HS-5 (cell line): ENCODE results near the gene NLRP7.
"Not testable (repeated sequence)": the region's sequence is repeated elsewhere in the genome, so short reads cannot be mapped to it uniquely, and the experiment has no call there.

Source experiments
- DNase-seq: peaks from one replicate; pipeline ENCODE4 v3.0.0-alpha.2; 2012; ENCODE audit warnings: low read depth

NLRP7 gene

DNA sequence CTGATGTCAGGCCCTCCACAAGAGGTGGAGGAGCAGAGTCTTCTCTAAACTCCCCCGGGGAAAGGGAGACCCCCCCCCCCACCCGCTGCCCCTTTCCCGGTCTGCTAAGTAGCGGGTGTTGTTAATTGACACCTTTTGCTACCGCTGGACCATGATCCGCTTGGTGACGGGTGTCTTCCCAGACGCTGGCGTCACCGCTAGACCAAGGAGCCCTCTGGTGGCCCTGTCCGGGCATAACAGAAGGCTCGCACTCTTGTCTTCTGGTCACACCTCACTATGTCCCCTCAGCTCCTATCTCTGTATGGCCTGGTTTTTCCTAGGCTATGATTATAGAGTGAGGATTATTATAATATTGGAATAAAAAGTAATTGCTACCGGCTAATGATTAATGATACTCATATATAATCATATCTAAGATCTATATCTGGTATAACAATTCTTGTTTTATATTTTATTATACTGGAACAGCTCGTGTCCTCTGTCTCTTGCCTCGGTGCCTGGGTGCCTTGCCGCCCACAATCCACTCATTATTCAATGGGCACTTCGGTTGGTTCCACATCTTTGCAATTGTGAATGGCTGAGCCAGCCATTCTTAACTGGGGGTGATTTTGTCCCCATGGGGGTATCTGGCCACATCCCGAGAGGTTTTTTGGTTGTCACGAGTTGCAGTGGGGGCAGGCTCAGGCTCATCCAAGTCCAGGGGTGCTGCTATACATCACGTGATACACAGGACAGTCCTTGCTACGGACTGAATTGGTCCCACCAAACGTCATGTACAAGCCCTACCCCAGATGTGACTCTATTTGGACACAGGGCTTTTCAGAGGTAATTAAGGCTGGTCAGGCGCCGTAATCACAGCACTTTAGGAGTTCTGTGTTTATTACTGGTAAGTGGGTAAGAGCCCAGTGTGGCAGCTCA lies 27.4 kb downstream of the NLRP7 start:
- not testable (repeated sequence) for DNase-seq

DNA sequence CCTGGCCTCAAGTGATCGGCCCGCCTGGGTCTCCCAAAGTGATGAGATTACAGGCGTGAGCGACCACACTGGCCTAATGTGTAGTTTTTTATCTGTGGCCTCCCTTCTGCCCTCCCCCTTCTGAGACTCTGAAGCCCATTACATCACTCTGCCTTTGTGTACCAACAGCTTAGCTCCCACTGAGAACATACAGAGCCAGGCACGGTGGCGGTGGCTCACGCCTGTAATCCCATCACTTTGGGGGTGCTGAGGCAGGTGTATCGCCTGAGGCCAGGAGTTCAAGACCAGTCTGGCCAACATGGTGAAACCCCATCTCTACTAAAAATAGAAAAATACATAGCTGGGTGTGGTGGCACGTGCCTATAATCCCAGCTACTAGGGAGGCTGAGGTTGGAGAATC lies 28.8 kb downstream of the NLRP7 start:
- DNase-seq, result no peak

DNA sequence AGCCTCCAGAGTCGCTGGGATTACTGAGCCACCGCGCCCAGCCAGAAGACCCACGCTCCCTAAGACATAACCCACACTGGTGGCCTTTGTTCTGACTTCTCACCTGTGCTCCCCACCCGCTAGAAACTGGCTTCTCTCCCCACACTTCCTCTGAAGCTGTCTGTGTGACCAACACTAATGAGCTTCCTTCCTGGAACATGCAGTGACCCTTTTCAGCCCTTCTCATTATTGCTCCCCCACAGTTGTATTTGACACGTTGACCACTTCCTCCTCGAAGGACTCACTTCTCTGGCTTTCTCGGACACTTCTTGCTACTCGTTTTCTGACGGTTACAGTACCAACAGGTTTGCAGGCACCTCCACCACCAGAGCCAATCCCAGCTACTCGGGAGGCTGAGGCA lies 30.5 kb downstream of the NLRP7 start:
- DNase-seq, result no peak

DNA sequence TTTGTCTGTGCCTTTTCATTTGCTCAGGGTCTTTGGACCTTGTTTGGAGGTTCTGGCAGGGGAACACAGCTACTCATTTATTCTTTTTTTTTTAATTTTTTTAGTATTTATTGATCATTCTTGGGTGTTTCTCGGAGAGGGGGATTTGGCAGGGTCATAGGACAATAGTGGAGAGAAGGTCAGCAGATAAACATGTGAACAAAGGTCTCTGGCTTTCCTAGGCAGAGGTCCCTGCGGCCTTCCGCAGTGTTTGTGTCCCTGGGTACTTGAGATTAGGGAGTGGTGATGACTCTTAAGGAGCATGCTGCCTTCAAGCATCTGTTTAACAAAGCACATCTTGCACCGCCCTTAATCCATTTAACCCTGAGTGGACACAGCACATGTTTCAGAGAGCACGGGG lies 39.4 kb downstream of the NLRP7 start:
- not testable (repeated sequence) for DNase-seq

DNA sequence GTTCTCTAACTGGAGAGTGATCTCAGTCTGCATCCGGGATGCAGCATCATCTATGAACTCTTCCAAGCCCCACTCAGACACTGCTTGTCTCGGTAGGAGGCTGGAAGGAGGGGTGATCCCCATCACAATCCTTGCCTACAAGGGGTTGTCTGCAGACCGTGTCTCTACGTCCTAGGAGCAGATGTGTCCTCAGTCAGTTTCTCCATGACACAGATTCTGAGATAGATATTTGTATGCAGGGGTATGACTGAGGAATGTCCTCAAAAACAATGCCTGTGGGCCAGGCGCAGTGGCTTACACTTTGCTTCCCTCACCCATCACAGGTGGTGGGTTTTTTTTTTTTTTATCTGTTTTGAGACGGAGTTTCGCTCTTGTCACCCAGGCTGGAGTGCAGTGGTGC lies 40.5 kb downstream of the NLRP7 start:
- no peak for DNase-seq

DNA sequence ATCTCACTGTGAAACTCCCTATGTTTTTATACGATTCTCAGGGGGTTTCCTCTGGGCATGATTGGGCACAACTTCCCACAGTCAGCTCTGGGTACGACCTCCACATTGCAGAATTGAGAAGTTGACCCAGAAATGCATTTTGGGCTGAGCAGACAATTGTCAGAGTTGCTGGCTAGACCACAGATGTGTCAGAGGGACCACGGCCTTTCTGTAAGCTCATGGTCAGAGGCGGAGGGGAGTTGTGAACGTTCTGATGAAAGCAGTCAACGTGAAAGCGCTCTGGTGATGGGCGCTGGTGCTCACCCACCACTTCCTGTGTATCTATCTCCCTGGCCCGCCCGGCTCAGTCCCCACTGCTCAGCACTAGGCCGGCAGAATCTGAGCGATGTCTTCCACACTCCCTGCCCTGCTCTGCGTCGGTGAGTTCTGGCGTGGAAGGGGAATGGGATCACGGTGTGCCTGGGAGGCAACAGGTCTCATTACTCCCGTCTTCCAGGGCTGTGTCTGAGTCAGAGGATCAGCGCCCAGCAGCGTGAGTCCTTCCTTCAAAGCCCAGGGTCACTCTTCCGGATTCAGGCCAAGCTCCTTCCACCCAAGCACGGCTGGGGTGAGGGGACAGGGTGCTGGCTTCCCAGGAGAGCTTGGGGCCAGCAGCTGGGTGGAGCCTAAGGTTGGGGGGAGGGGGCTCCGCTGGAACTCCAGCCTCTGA lies 41.4 kb downstream of the NLRP7 start, which contains the start of gene NCR1:
TSS of gene NCR1 (plus strand) at position 346 of the 709 bp plus-strand sequence. CDS start at position 386, 40 bp downstream.
- no peak for DNase-seq

DNA sequence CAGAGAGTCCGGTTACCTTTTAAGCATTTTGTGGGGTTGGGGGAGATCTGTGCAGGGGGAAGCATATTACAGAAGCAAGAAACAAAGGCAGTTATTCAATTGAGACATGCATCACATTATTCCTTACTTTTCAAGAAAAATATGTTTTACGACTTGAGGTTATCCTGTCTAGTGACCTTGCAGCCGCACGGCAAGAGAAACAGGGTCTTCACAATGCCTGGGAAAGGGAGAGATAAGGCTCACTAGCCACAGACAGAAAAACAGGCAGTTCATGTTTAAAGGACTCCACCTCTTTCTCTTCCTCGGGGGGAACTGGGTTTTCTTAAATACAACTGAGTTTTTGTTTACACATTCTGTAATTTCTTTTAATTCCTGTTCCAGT lies 41.9 kb downstream of the NLRP7 start:
- no peak for DNase-seq

DNA sequence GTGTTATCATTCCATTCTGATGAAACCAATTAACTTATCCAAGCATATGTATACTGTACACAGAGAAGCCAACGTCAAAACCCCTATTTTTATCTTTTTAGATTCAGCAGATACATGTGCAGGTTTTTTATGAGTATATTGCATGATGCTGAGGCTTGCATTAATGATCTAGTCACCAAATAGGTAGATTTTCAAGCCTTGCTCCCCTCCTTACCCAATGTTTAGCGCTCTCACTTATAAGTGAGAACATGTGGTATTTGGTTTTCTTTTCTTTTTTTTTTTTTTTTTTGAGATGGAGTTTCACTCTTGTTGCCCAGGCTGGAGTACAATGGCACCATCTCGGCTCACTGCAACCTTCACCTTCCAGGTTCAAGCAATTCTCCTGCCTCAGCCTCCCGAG lies 43.1 kb downstream of the NLRP7 start:
- not testable (repeated sequence) for DNase-seq

DNA sequence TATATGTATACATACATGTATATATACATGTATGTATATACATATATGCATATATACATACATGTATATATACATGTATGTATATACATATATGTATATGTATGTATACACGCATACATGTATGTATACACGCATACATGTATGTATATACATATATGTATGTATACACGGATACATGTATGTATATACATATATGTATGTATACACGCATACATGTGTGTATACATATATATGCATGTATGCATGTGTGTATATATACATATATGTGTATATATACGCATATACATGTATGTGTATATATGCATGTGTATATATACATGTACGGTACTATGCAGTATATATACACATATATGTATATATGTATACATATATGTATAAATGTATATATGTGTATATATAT lies 44.0 kb downstream of the NLRP7 start:
- no peak for DNase-seq

DNA sequence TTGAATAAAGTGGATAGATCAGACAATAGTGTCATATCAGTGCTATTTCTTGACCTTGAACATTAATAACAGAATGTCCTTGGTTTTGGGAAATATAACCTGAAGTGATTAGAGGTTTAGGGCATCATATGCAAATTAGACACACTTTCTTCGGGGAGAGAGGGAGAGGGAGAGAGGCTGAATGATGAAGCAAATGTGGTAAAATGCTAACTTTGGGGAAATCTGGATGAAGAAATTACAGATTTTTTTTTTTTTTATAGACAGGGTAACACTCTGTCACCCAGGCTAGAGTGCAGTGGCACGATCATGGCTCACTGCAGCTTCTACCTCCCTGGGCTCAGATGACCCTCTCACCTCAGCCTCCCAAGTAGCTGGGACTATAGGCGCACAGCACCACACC lies 45.3 kb downstream of the NLRP7 start:
- no peak for DNase-seq

DNA sequence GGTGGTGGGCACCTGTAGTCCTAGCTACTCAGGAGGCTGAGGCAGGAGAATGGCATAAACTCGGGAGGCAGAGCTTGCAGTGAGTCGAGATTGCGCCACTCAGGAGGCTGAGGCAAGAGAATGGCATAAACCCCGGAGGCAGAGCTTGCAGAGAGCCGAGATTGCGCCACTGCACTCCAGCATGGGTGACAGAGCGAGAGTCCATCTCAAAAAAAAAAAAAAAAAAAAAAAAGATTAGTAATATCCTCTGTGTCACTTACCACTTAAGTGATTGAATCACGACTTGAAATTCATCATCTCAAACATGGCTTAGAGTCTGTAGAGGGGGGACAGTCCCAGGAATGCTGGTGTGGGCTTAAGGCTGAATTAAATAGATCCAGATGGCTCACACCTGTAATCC lies 46.2 kb downstream of the NLRP7 start:
- DNase-seq, result peak; percentile 46

DNA sequence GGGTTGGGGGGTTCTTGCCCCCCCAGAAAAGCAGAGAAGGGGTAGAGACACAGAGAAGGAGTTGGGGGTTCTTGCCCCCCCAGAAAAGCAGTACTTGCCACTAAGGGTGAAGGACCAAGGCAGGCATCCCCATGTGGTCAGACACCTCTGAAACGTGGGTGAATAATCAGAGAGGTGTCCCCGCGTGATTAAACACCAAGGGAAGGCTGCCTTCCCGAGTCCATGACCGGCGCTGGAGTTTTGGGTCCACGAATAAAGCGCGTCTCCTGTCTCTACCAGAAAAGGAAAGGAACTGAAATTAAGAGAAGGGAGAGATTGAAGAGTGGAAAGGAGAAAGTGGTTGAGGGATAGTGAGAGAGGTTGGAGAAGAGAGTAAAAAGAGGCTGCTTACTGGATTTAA lies 47.7 kb downstream of the NLRP7 start:
- DNase-seq, result not testable (repeated sequence)

DNA sequence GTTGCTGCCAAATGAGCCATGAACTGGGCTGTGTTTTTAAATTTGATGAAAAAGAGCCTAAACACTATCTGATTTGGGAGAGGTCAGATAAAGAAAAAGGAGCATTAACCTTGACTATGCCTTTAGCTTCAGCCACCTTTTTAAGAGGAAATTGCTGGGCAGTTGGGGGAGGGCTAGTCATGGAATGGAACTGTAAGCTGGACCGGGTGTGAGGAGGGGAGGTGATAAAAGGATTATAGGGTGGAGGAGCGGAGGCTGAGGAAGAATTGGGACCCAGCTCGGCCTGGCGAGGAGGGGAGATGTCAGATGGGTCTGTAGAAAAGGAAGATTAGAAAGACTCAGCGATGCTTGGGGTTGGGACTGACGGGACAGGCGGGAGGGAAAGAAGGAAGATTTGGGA lies 48.6 kb downstream of the NLRP7 start:
- not testable (repeated sequence) for DNase-seq

DNA sequence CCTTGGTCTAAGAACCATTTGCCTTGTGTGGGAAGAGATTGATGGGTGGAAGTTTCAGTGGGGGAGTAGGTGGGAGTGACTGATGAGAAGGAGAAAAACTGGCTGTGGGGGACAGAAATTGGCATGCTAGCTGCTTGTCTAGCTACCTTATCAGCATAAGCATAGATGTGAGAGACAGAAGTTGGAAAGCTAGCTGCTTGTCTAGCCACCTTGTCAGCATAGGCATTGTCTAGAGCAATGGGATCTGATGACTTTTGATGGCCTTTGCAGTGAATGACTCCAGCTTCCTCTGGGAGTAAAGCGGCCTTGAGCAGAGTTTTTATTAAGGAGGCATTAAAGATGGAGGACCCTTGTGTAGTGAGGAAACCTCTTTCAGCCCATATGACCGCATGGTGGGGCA lies 51.3 kb downstream of the NLRP7 start:
- no peak for DNase-seq

DNA sequence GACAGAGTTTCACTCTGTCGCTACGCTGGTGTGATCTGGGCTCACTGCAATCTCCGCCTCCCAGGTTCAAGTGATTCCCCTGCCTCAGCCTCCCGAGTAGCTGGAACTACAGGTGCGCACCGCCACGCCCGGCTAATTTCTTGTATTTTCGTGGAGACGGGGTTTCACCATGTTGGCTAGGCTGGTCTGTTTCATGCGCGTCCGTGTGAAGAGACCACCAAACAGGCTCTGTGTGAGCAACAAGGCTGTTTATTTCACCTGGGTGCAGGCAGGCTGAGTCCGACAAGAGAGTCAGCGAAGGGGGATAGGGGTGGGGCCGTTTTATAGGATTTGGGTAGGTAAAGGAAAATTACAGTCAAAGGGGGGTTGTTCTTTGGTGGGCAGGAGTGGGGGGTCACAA lies 53.2 kb downstream of the NLRP7 start:
- not testable (repeated sequence) for DNase-seq

DNA sequence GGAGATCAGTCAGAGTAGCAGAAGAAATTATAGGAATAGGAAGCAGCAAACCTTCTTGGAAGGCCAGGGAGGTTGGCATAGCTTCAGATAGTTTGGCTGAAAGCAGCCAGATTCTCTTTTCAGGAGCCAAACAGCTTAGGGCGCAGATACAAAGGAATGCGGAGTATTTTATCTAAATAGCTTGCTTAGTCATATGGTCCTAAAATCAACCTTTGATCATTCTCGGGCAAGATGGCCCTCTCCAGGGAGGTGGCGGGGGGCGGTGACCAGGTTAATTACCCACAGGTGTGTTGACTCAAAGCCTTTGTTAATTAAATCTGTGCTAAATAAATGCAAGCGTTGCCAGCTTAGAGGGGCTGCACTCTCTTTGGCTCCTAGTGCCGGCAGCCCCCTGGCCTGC lies 53.9 kb downstream of the NLRP7 start:
- no peak for DNase-seq

DNA sequence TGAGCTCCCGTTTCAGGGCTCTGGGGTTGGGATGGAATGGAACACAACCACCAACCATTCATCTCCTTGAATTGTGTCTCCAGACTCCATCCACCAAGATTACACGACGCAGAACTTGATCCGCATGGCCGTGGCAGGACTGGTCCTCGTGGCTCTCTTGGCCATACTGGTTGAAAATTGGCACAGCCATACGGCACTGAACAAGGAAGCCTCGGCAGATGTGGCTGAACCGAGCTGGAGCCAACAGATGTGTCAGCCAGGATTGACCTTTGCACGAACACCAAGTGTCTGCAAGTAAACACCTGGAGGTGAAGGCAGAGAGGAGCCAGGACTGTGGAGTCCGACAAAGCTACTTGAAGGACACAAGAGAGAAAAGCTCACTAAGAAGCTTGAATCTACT lies 57.8 kb downstream of the NLRP7 start:
- DNase-seq, result no peak

DNA sequence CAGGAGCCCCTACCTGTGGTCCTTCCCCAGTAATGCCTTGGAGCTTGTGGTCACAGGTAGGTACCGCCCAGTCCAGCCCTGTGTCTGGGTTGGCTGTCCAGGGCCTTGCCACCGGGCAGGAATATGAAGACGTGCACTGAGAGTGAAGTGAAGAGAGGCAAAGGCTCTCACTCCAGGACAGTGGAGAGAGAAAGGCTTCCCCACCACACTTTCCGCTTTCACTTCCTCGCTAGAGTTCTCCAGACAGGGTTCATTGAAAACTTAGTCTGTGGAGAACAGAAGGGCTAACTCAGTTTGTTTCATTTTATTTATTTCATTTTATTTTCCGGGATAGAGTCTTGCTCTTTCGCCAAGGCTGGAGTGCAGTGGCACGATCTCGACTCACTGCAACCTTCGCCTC lies 59.1 kb downstream of the NLRP7 start:
- DNase-seq, result no peak

DNA sequence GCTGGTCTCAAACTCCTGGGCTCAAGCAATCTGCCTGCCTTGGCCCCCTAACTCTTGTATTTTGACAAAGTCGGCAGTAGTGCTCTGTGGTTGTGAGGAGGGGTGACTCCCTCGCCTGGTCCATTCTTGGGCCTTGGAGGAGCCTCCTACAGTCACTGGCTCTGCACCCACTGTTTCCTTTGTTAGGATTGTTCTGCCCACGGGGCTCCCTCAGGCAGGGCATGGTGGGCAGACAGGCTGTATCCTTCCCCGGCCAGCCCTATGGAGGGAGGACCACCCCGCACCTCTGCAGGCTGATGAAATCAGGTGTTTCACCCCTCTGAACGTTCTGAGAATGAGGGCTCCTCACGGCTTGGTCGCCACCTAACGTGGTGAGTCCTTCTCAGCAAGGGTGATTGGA lies 64.1 kb downstream of the NLRP7 start:
- no peak for DNase-seq

DNA sequence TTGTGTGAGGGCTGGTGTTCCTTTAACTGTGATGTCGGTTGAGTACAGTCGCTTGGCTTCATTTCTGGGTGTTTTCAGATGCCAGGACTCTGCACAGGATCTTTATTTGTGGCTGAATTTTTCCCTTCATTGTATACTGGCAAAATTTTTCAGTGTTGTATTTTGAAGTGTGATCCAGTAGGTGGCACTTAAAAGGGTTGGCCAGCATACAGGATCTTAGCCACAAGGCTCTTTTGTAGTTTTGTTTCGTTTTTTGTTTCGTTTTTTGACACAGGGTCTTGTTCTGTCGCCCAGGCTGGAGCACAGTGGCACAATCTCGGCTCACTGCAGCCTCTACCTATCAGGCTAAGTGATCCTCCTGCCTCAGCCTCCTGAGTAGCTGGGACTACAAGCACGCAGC lies 64.6 kb downstream of the NLRP7 start:
- no peak for DNase-seq

DNA sequence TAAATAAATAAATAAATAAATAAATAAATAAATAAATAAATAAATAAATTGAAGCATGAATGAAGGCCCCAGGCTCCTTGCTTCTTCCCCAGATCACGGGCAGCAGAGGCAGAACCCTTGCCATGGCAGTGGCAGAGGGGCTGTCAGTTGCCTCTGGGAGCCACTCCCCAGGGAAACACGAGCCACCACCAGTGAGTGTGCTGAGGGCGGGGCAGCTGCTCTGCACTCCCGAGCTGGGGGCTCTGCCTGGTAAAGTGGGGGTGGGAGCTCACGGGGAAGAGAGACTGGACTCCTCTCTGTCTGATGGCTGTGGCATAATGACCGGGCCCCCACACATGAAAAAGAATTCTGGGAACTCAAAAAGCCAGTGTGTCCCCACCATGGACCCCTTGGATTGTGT lies 65.4 kb downstream of the NLRP7 start:
- no peak for DNase-seq

DNA sequence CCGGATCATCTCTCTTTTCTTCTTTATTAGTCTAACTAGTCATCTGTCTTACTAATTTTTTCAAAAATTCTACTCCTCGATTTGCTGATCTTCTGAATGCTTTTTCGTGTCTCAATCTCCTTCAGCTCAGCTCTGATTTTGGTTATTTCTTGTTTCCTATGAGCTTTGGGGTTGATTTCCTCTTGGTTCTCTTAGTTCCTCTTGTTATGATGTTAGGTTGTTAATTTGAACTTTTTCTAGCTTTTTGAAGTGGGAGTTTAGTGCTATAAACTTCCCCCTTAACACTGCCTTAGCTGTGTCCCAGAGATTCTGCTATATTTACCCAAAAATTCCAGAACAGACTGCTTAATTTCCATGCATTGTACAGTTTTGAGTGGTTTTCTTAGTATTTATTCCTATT lies 69.9 kb downstream of the NLRP7 start:
- no peak for DNase-seq

DNA sequence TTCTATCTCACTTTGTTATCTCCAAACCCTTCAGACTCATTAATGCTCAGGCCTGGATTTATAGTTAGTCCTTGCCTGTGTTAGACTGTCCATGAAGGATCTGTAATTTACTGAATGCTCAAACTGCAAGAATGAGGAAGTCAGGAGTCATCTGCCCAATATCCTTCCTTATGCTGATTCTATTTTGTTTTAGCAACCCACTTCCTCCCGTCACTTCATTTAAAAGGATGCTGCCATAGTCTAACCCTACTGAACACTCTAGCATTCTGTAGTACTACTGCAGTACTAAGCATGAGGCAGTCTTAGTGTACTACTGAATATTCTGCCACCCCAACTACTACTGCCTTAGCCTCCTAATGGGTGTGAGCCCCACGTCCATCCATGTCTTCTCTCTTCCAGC lies 71.8 kb downstream of the NLRP7 start:
- DNase-seq, result no peak
